Neural cell (in vitro differentiated cells): Measurements from ENCODE around the gene ZFYVE28. TPM values are rescaled to one million over a fixed set of nuclear protein-coding genes. Genes with fewer than 3 reads are reported as not detected.

Experiments
- H2AFZ ChIP-seq: fragments of 200-600, 300-800 bp; sonication (generic), shearing (Covaris generic); 2 replicates; pipeline ENCODE4 v1.6.0; 2014; ENCODE audit warnings: low read depth, mild to moderate bottlenecking, antibody characterized with exemption, low read length, moderate library complexity
- H3F3A ChIP-seq: fragments of 200-600 bp; shearing (Covaris generic); 2 replicates; pipeline ENCODE4 v1.6.1; 2016; ENCODE audit warnings: mild to moderate bottlenecking, moderate library complexity, mixed read lengths, antibody characterized with exemption, low read length; ENCODE audit not compliant: insufficient read depth, poor library complexity, severe bottlenecking
- H3K27ac ChIP-seq: fragments of 200-600, 300-800 bp; sonication (generic), shearing (Covaris generic); 2 replicates; pipeline ENCODE4 v1.5.1; 2014; ENCODE audit warnings: mild to moderate bottlenecking, low read length, moderate library complexity
- H3K27me3 ChIP-seq: fragments of 300-800, 200-600 bp; sonication (generic), shearing (Covaris generic); 2 replicates; pipeline ENCODE4 v1.6.0; 2014; ENCODE audit warnings: mild to moderate bottlenecking, low read depth, low read length, moderate library complexity; ENCODE audit not compliant: insufficient read depth
- H3K36me3 ChIP-seq: fragments of 300-800, 200-600 bp; sonication (generic), shearing (Covaris generic); 2 replicates; pipeline ENCODE4 v1.5.1; 2014; ENCODE audit warnings: mild to moderate bottlenecking, antibody characterized with exemption, low read length, moderate library complexity; ENCODE audit not compliant: insufficient read depth
- H3K4me2 ChIP-seq: fragments of 300-800, 200-600 bp; sonication (generic), shearing (Covaris generic); 2 replicates; pipeline ENCODE4 v1.6.0; 2014; ENCODE audit warnings: mild to moderate bottlenecking, low read length
- H3K4me3 ChIP-seq: fragments of 300-800, 200-600 bp; sonication (generic), shearing (Covaris generic); 2 replicates; pipeline ENCODE4 v1.5.1; 2014; ENCODE audit warnings: mild to moderate bottlenecking, low read length, moderate library complexity
- H3K79me2 ChIP-seq: fragments of 200-600 bp; shearing (Covaris generic); replicated peaks from 2 replicates; pipeline ENCODE4 v1.6.0; 2014; ENCODE audit warnings: mild to moderate bottlenecking, low read length, moderate library complexity; ENCODE audit not compliant: insufficient read depth
- H3K9ac ChIP-seq: fragments of 300-800, 200-600 bp; sonication (generic), shearing (Covaris generic); 2 replicates; pipeline ENCODE4 v1.6.1; 2016; ENCODE audit warnings: mild to moderate bottlenecking, low read length, mixed read lengths
- H3K9me2 ChIP-seq: fragments of 200-600 bp; shearing (Covaris generic); 2 replicates; pipeline ENCODE4 v1.6.1; 2016; ENCODE audit warnings: mild to moderate bottlenecking, low read length, mixed read lengths; ENCODE audit not compliant: insufficient read depth
- H3K9me3 ChIP-seq: fragments of 200-600, 300-800 bp; sonication (generic), shearing (Covaris generic); 2 replicates; pipeline ENCODE4 v1.6.1; 2016; ENCODE audit warnings: mild to moderate bottlenecking, mixed run types, low read length, moderate library complexity, mixed read lengths
- H4K20me1 ChIP-seq: fragments of 200-600 bp; shearing (Covaris generic); 2 replicates; pipeline ENCODE4 v1.6.1; 2016; ENCODE audit warnings: mild to moderate bottlenecking, mixed run types; ENCODE audit not compliant: insufficient read depth
- CTCF ChIP-seq: fragments of 450-650 bp; IDR thresholded peaks from 2 replicates; pipeline ENCODE4 v1.5.1; 2014; ENCODE audit warnings: antibody characterized with exemption, mild to moderate bottlenecking, moderate library complexity; ENCODE audit not compliant: poor library complexity, severe bottlenecking
- EP300 ChIP-seq: fragments of 450-650 bp; conservative IDR thresholded peaks from 2 replicates; pipeline ENCODE4 v1.6.1; 2014; ENCODE audit warnings: antibody characterized with exemption, mild to moderate bottlenecking, moderate library complexity; ENCODE audit not compliant: poor library complexity, severe bottlenecking
- EZH2 ChIP-seq: fragments of 200-600, 300-800 bp; shearing (Covaris generic), sonication (generic); IDR thresholded peaks from 2 replicates; pipeline ENCODE4 v1.6.1; 2014; ENCODE audit warnings: antibody characterized with exemption, low read length, borderline replicate concordance, mild to moderate bottlenecking; ENCODE audit not compliant: insufficient read depth, poor library complexity, severe bottlenecking
- MXI1 ChIP-seq: fragments of 450-650 bp; conservative IDR thresholded peaks from 2 replicates; pipeline ENCODE4 v1.6.1; 2014; ENCODE audit warnings: antibody characterized with exemption, mild to moderate bottlenecking; ENCODE audit not compliant: poor library complexity, severe bottlenecking
- POLR2AphosphoS5 ChIP-seq: IDR thresholded peaks from 2 replicates; pipeline ENCODE4 v1.6.1; 2012
- RAD21 ChIP-seq: fragments of 450-650 bp; conservative IDR thresholded peaks from 2 replicates; pipeline ENCODE4 v1.6.1; 2014; ENCODE audit warnings: antibody characterized with exemption, mild to moderate bottlenecking, moderate library complexity
- SMC3 ChIP-seq: fragments of 450-650 bp; conservative IDR thresholded peaks from 2 replicates; pipeline ENCODE4 v1.6.1; 2014; ENCODE audit warnings: antibody characterized with exemption, mild to moderate bottlenecking, moderate library complexity; ENCODE audit not compliant: poor library complexity
- TAF1 ChIP-seq: IDR thresholded peaks from 2 replicates; pipeline ENCODE4 v1.6.1; 2012; ENCODE audit warnings: low read depth
- polyA plus RNA-seq: library from polyadenylated mRNA; depleted of rRNA; stranded (reverse); fragments of >200 nt; gene quantifications from 2 replicates; pipeline ENCODE4 v1.2.3, GENCODE V29; 2014
- TF ChIP-seq, protein P1 (sequence below): IDR thresholded peaks from 2 replicates; pipeline ENCODE4 v1.6.1; 2012; ENCODE audit warnings: borderline replicate concordance

Gene ZFYVE28
- polyA plus RNA-seq, 1 donor from 2014 or later, result 2.4 TPM

DNA sequence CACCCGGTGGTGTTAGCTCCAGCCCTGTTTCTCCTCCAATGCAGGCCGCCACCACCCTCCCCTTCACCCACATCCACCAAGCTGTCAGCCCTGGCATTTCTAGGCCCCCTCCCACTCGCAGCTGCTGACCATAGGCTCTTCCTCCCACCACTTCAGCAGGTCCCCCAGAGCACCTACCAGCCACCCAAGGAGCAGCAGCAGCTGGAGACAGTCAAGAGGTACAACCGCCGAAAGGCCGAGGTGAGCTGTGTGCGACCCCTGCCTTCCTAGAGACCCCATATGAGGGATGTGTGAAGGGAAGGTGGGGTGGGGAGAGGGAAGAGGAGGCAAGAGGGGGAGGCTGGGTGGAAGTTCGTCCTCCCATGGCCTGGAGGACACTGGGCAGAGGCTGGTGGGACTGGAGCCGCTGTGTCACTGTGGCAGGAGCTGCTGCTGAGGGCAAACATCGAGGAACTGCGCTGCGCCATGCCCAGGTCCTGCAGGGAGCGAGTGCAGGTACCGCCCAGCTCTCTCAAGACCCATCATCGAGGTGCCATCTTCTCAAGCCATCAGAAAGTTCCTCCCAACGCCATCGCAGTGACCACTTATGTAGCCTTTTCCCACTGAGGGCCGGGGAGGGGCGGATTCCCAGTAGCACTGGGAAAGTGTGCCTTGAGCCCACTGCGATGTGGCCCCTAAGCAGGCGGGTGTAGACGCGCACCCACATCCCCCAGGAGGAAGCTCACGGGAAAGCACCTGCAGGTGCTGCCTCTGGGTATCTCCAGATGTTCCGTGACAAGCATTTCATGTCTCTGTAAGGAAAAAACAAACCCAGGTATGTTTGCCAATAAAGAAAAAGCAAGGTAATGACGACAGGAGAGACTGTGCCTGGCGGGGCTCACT lies 31.3 kb upstream of the ZFYVE28 start:
- Histone ChIP-seq H3K4me2 (no peak overlapping the region), H3K9ac (no peak overlapping the region), H3F3A (no peaks in the 10 kb centered on the region), H3K4me3 (no peak overlapping the region), H3K27me3 (no peaks in the 10 kb centered on the region), H3K27ac (no peak overlapping the region), H4K20me1 (no peaks in the 10 kb centered on the region), H3K79me2 (no peaks in the 10 kb centered on the region), H3K36me3 (no peaks in the 10 kb centered on the region), H3K9me2 (no peaks in the 10 kb centered on the region), H3K9me3 (no peaks in the 10 kb centered on the region), H2AFZ (no peak overlapping the region)
- TF ChIP-seq SMC3, result no peak
- TF ChIP-seq, protein P1, sequence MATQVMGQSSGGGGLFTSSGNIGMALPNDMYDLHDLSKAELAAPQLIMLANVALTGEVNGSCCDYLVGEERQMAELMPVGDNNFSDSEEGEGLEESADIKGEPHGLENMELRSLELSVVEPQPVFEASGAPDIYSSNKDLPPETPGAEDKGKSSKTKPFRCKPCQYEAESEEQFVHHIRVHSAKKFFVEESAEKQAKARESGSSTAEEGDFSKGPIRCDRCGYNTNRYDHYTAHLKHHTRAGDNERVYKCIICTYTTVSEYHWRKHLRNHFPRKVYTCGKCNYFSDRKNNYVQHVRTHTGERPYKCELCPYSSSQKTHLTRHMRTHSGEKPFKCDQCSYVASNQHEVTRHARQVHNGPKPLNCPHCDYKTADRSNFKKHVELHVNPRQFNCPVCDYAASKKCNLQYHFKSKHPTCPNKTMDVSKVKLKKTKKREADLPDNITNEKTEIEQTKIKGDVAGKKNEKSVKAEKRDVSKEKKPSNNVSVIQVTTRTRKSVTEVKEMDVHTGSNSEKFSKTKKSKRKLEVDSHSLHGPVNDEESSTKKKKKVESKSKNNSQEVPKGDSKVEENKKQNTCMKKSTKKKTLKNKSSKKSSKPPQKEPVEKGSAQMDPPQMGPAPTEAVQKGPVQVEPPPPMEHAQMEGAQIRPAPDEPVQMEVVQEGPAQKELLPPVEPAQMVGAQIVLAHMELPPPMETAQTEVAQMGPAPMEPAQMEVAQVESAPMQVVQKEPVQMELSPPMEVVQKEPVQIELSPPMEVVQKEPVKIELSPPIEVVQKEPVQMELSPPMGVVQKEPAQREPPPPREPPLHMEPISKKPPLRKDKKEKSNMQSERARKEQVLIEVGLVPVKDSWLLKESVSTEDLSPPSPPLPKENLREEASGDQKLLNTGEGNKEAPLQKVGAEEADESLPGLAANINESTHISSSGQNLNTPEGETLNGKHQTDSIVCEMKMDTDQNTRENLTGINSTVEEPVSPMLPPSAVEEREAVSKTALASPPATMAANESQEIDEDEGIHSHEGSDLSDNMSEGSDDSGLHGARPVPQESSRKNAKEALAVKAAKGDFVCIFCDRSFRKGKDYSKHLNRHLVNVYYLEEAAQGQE, result no peak
- TF ChIP-seq TAF1, result no peak
- TF ChIP-seq EP300, result no peak
- no peak for TF ChIP-seq CTCF
- no peak for TF ChIP-seq POLR2AphosphoS5
- no peak for TF ChIP-seq RAD21
- no peak for TF ChIP-seq MXI1
- no peak for TF ChIP-seq EZH2

- Histone ChIP-seq H3K4me2 (no peak overlapping the region), H3K9ac (no peak overlapping the region), H3K27me3 (no peaks in the 10 kb centered on the region), H4K20me1 (no peaks in the 10 kb centered on the region), H2AFZ (no peak overlapping the region), H3K36me3 (no peaks in the 10 kb centered on the region), H3K9me3 (no peaks in the 10 kb centered on the region), H3F3A (no peaks in the 10 kb centered on the region), H3K9me2 (no peaks in the 10 kb centered on the region), H3K4me3 (no peak overlapping the region), H3K79me2 (no peaks in the 10 kb centered on the region), H3K27ac (no peak overlapping the region)
- TF ChIP-seq RAD21 (no peak), SMC3 (no peak), CTCF (no peak), MXI1 (no peak), POLR2AphosphoS5 (no peak), EZH2 (no peak), TAF1 (no peak), EP300 (no peak)
- TF ChIP-seq, protein P1, result no peak
These were observed 30.6 kb upstream of the ZFYVE28 start for GRCh38 chr4:2449051-2449450.
